Skin of body (tissue), 2 donors: ENCODE results near the gene SLIT1. TPM values are rescaled to one million over a fixed set of nuclear protein-coding genes. Genes with fewer than 3 reads are reported as not detected.

Experiments
- DNase-seq: peaks from one replicate; lab custom pipeline; 2025; lab: John Stamatoyannopoulos, UW
- total RNA-seq: library from RNA; depleted of rRNA; stranded (reverse); fragments of >200 nt; gene quantifications from one replicate; pipeline ENCODE4 v1.2.3, GENCODE V29; 2014

SLIT1 gene
- total RNA-seq = 0.59 TPM

- no peak for DNase-seq
Observed at GRCh38 chr10:97185326-97186058, at the start of gene SLIT1. TSS of gene SLIT1 (minus strand) at chr10:97185959. CDS start at chr10:97185674, 285 bp downstream.

DNA sequence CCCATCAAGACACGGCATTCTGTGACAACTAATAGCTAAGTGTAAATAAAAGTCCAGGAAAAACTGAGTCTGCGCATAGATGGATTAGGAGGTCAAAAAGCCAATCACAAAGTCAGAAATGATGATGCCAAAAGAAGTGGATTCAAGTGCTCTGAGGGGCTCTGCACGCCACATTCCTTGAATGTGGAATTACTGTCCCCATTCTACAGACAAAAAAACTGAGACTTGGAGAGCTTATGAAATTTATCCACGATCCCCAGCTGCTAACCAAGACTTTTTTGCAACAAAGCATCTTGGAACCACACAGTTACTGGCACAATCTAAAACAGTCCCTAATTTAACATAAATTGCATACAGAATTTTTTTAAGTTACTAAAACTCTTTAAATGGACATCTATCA, 49.6 kb upstream of the SLIT1 start:
- DNase-seq = no peak

DNA sequence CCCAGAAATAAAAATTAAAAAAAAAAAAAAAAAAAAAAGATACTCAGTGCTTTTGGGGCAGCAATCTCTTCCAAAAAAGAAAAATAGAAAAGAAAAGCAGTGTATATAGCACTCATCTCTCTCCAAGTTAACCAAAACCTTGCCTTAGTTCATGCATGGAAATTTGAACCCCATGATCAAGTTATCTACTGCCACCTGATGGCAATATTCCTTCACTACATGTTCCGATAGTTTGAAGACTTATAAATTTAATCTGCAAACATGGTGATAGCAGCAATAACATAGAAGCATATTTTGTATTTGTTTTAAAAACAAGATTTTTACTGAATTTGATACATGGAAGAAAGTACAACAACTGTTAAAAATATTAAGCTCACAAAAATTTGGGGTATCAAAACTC, 48.6 kb upstream of the SLIT1 start:
- DNase-seq = peak; percentile 23

- no peak for DNase-seq
Observed at GRCh38 chr10:97230146-97230545, 44.4 kb upstream of the SLIT1 start.

DNA sequence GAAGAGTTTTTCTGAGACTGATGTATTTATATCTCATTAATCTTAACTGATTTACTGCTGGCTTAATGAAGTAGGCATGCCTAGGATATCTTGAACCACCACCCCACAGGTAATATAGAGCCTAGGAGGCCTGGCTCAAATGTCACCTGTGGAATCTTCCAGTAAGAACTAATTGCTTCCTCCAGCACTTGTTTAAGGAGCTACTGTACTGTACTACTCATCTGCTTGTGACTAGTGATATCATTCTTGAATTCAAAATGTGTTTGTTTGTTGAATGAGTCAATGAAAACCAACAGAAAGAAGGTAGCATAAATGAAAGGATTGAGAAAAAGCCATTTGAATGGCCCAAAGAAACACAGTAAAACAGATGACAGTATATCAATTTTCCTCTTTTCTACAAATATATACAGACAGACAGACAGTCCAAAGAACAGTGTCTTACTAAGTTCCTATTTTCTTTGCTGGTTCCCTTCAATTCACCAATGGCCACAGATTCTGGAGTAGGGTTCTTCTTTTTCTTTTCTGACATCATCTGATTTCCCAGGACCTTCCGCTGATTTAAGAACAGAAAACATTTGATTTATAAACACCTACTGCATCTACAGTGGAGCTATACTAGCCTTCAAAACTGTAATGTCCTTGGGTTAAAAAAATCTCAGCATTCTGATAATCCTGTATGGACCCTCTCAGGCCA, 43.7 kb upstream of the SLIT1 start:
- DNase-seq = no peak

- DNase-seq = no peak
Observed at GRCh38 chr10:97228775-97229157, 43.0 kb upstream of the SLIT1 start.

DNA sequence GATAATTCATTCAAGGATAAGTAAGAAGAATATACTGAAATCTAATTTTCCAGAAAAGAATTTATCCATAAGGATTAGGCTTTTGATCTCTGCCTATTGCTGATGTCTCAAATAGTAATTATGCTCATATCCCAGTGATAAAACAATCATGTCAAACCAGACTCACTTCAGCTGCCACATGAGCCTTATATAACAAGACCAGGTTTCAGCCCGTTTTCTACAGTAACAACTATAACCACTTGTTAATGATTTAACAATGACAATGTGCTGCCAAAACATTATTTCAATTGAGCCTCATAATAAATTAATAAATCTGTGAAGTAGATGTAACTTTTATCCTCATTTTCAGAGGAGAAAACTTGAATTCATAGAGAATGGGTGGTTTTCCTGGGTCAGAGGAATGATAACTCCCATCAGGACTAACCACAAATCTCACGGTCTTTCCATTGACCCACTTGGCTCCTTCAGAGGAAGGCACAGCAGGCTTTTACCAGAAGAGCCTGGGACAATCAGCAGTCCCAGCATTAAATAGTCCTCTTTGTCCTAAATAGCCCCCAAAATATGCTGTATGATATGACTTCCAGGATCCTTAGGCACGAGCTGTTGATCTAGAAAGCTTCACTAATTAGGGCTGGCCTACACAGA, 42.5 kb upstream of the SLIT1 start:
- no peak for DNase-seq

- no peak for DNase-seq
Observed at GRCh38 chr10:97226398-97226797, 40.6 kb upstream of the SLIT1 start.

GRCh38 chr10:97224483-97225435, 39.0 kb upstream of the SLIT1 start:
- no peak for DNase-seq

- no peak for DNase-seq
Observed at GRCh38 chr10:97222326-97222961, 36.7 kb upstream of the SLIT1 start.

GRCh38 chr10:97220355-97220754, 34.6 kb upstream of the SLIT1 start:
- no peak for DNase-seq

DNA sequence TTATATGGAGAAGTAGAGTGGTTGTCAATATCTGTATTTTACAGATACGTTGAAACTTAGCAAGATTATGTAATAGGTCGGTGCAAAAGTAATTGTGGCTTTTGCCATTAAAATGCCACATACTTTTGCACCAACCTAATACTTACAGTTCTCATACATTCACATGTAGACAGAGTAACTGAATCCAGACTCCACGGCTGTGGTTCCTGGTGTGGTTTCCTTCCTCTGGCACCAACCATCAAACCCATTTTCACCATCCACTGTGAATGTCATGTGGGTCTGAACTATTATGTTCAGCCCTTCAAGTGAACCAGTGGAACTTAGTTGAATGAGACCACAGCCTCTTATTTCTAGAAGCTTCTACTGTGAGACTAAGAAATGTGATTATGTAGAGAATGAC, 31.5 kb upstream of the SLIT1 start:
- DNase-seq = no peak

DNA sequence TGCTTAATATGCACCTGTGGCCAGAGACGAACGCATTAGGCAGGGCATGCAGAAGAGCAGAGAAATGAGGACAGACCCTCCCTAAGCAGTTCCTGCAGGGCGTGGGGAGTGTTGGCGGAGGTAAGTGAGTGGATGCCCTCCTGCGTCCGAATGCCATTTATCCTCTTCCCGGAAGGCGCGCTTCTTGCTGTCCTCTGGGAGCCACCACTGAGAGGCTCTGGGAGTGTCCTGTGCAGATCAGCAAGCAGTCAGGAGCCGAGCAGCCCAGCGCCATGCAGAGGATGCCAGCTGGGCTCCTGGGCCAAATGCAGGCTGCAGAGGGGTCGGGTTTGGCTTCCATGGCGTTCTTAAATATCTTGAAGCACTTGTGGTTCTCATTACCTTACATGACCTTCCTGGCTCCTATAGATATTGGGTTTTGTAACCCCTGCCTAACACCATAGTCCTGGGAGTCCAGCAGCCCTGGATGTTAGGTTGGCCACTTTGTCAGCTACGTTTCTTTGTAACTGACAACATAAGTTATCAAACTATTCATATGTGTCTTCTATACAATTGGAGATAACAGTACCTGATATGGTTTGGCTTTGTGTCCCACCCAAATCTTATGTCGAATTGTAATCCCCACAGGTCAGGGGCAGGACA, 30.0 kb upstream of the SLIT1 start:
- no peak for DNase-seq

- no peak for DNase-seq
Observed at GRCh38 chr10:97213431-97213830, 27.7 kb upstream of the SLIT1 start.

DNA sequence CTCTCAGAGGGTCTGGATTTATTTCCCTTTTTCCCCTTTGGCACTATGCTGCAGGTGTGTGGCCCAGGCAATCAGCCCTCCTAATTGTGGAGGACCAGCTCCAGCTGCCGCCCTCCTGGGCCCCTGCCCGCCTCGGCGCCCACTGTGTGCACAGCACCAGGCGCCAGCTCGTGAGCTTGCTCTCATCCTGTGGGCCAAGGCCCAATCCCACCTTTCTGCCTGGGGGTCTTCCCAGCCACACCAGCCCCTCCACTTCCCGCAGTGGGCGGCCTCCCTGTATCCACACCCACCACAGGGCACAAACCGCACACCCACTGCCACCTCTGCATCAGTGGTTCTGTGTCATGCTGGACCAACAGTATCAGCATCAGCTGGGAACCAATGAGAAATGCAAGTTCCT, 25.5 kb upstream of the SLIT1 start:
- DNase-seq = no peak

DNA sequence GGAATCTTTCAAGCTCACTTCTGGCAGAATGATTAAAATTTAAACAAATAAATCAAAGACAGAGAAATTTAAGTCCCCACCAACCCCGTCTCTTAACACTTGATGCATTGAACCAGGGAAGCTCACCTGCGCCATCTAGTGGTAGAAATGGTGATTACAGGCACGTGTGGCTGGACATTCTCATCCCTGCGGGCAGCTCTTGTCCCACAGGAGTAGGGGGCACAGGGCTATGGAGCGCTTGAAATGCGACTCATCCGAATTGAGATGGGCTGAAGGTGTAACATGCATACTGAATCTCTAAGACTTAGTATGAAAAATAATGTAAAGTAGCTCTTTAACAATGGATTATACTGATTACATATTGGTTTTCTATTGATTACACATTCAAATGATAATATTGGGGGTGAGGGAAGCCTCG, 24.8 kb upstream of the SLIT1 start:
- DNase-seq = peak; percentile 63

GRCh38 chr10:97207756-97208346, 22.1 kb upstream of the SLIT1 start:
- DNase-seq = no peak

DNA sequence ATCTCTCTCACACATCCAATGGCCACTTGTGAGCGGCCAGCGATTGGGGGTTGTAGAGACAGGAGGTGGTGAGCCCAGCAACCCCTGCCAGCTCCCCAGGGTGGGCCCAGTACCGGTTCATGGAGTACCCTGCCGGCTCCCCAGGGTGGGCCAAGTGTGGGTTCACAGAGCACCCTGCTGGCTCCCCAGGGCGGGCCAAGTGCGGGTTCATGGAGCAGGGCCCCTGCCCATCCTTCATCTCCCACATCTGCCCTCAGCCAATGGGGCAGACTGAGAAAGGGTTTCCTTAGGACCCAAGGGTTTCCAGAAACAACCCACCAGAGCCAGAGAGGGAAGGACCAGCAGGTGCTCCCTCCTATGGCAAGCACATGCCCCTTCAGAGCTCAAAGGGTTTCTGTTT, 21.4 kb upstream of the SLIT1 start:
- no peak for DNase-seq

- DNase-seq = no peak
Observed at GRCh38 chr10:97204826-97205679, 19.3 kb upstream of the SLIT1 start.
